UCSD-AML1 (cell line): ENCODE results near the gene SPTB.
A peak's percentile ranks its signal among the peaks of the same experiment; 100 is the strongest.

Experiments used
- DNase-seq: peaks from one replicate; lab custom pipeline; 2025; ENCODE audit not compliant: unreplicated experiment; lab: John Stamatoyannopoulos, UW

Gene SPTB

DNA sequence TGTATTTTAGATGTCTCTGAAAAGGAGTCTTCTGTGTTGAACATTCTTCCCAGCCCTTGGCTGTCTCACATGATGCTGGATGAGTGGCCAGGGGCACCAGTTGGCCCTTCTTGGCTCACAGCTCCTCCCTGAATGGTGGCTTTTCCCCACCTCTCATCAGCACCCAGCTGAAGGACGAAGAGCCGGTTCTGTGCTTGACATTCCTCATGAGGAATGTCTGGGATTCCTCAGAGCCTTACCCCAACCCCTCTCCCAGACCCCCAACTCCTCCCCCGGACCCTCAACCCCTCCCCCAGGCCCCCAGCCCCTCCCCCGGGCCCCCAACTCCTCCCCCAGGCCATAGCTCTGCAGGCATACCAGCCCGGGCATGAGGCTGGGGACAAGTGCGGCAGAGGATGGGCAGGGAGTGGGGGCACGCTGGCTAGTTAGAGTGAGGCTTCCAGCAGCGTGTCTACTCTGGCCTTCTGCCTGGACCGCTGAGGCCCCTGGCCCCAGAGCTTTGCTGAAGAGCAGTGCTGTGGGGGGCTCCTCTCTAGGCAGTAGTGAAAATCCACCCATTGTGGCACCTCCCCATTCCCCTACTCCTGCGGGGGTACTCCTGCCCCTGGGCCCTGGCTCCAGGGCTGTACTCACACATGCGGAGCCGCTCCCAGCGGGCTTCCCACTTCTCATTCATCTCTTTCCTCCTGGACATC, 111.2 kb downstream of the SPTB start:
- DNase-seq, result no peak

GRCh38 chr14:64767215-64767964, 112.3 kb downstream of the SPTB start:
- no peak for DNase-seq

GRCh38 chr14:64766430-64767151, 113.1 kb downstream of the SPTB start:
- no peak for DNase-seq

- no peak for DNase-seq
Measured at GRCh38 chr14:64765740-64766302, 113.9 kb downstream of the SPTB start.

DNA sequence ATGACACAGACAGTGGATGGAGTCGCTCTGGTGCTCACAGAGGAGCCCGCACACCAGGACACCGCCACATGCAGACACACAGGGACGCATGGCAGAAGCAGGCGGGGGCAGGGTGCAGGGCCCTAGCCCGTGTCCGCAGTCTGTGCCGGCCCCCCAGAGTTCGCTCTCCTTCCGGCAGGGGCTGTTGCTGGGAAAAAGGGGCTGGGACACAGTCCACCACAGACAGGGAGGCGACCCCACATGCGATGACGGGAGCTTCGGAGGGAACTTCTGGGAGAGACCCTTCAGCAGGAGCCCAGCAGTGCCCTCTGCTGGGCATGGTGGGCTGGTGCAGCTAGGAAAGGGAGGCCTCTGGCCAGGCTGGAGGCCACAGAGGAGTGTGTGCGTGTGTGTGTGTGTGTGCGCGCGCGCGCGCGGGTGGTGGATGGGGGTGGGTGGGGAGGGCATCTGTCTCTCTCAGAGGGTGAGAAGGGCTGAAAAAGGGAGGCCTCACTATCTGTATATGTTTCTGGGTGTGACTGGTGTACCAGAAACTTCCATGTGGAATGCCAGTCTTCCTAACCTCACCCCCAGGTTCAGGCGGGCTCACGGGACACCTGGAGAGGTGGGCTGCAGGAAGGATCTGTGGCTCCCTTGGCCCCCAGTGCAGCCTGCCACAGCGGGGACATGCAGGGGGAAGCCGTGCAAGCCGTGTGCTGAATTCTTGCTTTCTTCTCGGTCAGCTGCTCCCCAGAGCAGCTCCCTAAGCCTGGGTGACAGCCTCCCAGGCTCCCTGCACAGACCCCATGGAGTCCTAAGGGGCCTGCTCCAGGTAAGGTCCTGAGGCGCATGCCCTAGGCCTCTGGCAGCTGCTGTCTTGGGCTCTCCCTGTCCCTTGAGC, 114.8 kb downstream of the SPTB start:
- DNase-seq, result peak; percentile 80

DNA sequence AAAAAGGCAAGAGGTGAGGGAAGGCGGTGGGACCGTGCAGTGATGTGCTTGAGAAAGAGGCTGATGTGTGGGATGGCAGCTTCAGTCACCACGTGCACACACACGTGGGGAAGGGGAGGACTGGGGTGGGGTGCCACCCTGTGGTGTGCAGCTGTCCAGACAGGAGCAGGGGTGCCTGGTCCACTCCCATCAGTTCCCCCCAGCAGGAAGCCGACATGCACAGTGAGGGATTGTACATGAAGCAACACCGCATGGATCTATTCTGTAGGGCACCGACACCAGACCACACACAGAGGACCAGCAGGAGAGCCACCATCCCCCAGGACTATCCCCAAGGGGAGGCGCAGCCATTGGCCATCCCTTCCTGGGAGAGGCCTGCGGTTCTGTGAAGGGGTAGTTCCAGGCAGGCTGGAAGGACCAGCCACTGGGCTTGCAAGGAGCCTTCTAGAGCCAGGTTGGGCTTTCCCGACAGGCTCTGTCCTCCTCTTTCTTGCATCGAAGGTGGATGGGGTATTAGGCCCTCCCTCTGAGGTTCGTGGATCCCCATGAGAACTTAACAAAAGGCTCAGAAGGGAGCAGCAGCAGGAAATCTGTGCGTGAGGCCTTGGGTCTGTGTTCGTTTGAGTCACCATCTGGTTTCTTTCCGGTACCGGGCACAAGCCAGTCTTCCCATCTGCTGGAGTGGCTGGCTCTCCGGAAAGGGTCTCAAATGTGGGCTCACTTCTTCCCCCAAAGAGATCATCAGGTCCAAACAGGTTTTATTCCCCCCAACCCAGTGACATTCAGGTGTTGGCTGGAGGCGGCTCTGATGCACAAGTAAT, 115.7 kb downstream of the SPTB start:
- DNase-seq, result peak; percentile 70

- no peak for DNase-seq
Measured at GRCh38 chr14:64763085-64763782, 116.5 kb downstream of the SPTB start.

DNA sequence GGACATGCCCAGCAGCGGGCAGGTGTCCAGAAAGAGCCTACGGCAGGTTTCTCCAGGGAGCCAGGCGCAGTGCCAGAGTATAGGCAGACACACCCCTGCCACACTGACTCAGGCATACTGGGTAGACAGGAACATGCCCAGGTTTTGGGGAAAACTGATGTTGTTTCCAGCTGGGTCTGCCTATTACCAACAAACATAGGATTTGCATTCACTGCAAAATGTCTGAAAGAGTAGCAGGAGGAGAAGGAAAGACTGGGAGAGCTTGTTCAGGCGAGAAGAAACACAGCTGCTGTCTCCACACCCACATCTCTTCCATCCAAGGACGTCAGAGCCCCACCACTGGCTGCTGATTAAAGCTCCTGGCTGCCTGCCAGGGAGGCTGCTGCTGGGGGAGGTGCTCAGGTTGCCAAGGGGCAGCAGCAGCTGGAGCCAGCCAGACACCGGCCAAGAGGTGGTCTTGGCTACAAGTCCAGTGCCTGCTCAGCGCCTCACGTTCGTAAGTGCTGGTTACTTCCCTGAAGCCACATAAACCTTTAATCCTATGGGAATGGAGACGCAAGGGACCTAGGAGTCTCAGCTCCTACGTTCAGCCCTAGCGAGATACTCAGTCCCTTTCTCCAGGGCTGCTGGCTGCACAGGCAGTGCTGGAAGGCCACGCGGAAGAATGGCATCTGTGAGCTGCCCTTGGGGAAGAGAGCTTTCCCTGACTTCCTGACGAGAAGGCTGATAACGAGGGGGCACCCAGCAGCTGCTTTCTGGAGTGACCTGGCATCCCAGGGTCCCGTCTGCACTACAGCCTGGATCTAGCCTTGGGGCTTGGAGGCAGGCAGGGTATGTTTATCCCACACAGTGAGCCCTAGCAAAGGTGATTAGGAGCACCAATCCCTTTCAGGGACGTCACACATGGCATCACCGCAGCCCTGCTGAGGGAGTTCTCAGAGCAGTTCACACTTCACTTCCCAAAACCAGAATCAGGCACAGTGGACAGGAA, 117.4 kb downstream of the SPTB start:
- peak; percentile 55 for DNase-seq

DNA sequence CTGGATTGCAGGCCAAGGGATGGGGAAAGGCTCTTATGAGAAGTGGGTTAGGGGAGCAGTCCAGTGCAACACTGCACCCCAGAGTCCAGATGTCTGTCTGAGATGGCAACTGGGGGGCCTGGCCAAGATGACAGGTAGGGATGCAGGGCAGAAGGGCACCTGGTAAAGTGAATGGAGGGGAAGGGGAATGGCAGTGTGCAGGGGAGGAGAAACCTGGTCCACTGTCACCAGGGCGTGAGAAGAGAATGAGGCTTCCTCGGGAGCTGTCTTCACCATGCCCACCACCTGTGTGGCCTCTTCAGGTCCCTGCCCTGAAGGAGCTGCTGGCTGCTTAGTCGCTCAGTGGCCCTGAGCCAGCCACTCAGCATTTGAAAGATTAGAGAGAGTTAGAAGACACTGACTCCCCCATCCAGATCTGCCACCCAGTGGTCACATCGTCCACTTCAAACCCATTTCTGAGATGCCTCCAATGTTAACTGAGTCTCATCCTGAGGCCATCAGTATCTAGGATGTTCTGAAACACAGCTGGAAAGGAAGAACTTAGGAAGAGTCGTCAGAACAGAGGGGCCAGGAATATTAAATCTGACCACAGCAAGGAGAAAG, 118.2 kb downstream of the SPTB start:
- DNase-seq, result no peak

DNA sequence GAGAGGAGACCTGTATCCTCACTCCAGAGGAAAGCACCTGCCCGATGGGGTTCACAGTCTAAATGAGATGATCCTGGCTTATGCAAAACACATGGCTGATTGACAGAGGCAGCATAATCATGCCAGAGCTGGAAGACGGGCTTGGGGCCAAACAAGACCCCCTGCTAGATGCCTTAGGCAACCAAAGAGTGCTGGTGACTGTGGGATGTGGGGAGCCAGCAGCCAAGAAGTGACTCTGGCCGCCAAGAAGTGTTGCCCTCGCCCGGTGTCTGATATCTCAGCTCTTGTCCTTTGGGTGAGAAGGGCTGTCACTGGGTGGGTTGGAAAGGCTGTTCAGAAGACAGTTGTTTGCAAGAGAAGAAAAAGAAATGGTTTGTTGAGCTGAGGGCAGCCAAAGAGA, 118.8 kb downstream of the SPTB start:
- DNase-seq, result no peak

DNA sequence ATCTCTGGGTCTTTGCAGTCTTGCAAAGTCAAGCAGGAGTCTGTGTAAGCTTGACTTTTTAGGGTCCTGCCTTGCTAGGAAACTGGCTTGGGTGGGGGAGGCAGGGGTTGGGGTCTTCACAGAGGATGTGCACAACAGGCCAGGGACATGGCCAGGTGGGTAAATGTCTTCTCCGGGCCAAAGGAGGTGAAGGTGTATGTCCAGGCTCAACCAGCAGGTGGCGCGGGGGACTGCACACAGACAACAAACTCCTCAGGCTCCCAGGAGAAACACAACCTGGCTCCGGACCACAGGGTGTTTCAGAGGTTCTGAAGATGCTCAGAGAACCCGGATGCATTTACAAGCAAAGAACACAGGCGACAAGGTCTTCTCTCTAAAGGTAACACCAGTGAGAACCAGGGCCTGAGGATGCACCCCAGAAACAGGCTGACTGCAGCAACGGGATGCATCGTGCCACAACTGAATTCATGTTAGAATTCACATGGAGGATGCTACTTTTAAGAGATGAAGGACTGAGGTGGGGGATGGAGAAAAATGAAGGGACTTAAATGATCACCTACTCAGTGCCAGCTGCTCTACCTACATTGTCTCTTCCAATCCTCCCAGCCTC, 119.5 kb downstream of the SPTB start:
- peak; percentile 57 for DNase-seq

GRCh38 chr14:64759555-64759938, 120.2 kb downstream of the SPTB start:
- DNase-seq, result no peak

DNA sequence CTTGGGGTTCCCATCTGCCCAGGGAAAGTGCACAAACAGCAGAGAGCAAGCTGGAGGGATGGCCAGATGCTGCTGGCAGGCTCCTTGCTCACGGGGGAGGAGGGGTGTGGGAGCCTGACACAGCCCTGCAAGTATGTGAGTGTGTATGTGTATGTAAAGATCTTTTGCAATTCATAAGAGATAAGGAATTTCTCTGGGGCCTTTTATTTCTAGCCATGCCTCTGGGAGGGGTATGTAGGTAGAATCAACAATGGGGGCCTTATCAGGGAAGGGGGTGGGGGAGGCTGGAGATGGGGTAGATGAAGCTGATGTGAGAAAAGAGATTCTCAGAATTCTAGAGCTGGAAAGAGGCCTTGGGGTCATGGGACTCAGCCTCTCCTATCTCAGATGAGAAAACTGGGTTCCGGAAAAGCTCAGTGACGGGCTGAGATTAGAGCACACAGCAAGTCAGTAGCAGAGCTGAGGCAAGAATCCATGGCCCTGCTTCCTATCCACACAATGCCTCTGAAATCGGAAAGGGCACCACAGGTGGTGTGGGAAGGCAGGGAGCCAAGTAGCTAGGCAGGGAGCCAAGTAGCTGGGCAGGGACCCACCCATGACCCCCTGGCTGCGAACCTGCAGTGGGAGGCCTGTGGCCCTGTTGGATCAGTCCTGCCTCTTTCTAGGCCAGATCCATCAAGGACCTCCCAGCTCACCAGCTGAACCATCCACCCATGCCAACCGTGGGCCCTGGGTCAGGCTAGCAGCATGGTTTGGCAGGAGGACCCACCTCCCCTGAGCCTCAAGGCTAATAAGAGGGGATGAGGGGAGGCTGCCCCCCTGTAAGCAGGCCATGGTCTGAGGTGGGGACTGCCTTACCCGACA, 120.8 kb downstream of the SPTB start:
- no peak for DNase-seq

DNA sequence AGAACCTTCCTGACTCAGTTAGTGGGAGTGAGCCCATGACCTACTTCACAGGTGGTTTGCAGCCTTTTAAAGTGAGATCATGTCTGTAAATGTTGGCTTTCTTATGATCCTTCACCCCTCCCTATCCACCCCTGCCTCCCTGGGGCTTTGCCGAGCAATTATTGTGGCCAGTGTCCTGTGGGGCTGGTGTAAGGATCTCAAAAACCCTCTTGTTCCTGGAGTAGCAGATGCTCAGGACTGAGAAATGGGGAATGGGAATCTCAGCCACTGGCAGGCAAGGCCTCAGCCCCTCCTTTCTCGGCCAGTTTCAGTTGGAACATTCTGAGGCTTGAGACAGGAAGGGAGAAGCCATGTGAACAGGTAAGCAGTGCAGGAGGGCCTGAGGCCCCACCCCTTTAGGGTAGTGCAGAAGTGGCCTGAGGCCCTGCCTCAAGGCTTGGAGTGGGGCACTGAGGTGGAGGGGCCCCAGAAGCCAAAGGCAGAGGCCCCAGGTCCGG, 121.6 kb downstream of the SPTB start:
- no peak for DNase-seq

DNA sequence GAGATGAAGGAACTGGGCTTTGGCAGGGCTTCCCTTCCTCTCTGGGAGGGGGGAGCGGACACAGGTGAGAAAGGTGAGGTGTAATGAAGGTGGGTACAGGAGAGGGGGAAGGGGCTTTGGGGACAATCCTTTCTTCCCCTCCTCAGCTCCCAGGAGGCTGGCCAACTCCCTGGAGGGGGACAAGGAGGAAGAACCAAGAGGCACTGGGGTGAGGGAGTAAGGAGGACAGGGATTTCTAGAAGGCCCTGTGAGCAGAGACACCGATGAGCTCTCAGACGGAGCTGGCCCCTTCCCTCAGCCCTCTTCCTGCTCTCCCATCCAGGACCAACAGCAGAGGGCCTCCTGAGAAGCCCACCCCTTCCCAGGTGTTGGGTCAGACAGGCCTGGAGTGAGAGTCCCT, 122.1 kb downstream of the SPTB start:
- no peak for DNase-seq

DNA sequence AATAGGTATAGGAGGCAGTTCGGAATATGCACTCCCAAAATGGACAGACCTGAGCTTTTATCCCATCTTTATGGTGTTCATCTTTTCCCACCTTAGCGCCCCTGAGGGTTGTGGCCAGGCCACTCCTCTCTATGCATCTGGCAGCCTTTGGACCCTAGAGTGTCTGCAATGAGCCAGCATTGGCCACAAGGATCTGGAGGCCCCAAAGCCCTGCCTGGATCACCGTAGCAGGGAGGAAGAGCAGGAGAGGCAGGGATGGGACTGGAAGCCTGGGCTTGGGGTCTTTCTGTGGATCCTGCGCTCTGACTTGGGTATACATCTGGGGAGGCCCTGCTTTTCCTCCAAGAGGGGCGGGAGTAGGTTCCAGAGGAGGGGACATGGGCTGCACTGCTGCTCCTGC, 123.0 kb downstream of the SPTB start:
- DNase-seq, result no peak
